ENCODE measurements around the gene NPC2.
"Not testable (repeated sequence)": the region's sequence is repeated elsewhere in the genome, so short reads cannot be mapped to it uniquely, and the experiment has no call there.

Gene NPC2

GRCh38 chr14:74456684-74457564, 36.2 kb downstream of the NPC2 start:
- Mint-ChIP-seq H3K36me3 (ENCODE audit: low read depth) (no peaks in the 10 kb centered on the region), H3K27ac (no peak overlapping the region), H3K4me3 (no peak overlapping the region), H3K9me3 (no peaks in the 10 kb centered on the region), H3K4me1 (ENCODE audit: low read depth) (peaks cover 2% of the 10 kb centered on the region), H3K27me3 (ENCODE audit: low read depth) (peaks cover 21% of the 10 kb centered on the region)

GRCh38 chr14:74454397-74454796, 38.7 kb downstream of the NPC2 start:
- H3K4me1 Mint-ChIP-seq (ENCODE audit: low read depth); H3K9me3 Mint-ChIP-seq; H3K27ac Mint-ChIP-seq; H3K4me3 Mint-ChIP-seq; H3K36me3 Mint-ChIP-seq (ENCODE audit: low read depth): not testable (repeated sequence)
- peaks cover 41% of the 10 kb centered on the region for H3K27me3 Mint-ChIP-seq (ENCODE audit: low read depth)

DNA sequence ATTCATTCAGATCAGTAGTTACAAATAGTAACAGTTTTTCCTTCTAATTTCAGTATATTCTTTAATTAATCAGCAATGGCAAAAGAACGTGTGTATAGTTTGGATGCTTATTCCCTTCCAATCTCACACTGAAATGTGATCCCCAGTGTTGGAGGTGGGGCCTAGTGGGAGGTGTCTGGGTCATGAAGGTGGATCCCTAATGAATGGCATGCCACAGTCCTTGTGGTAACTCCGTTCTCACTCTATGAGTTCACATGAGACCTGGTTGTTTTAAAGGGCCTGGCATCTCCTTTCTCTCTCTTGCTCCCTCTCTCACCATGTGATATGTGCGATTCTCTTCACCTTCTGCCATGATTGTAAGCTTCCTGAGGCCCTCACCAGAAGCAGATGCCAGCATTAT, 48.2 kb downstream of the NPC2 start:
- Mint-ChIP-seq H3K4me1 (ENCODE audit: low read depth) (no peaks in the 10 kb centered on the region), H3K36me3 (ENCODE audit: low read depth) (no peaks in the 10 kb centered on the region), H3K27me3 (ENCODE audit: low read depth) (peaks cover 40% of the 10 kb centered on the region), H3K27ac (no peak overlapping the region), H3K4me3 (no peak overlapping the region), H3K9me3 (no peaks in the 10 kb centered on the region)

- H3K4me1 Mint-ChIP-seq (ENCODE audit: low read depth), result no peaks in the 10 kb centered on the region
- no peaks in the 10 kb centered on the region for H3K36me3 Mint-ChIP-seq (ENCODE audit: low read depth)
- no peak overlapping the region for H3K4me3 Mint-ChIP-seq
- H3K9me3 Mint-ChIP-seq, result no peaks in the 10 kb centered on the region
- H3K27ac Mint-ChIP-seq, result no peak overlapping the region
- peaks cover 26% of the 10 kb centered on the region for H3K27me3 Mint-ChIP-seq (ENCODE audit: low read depth)
These were observed 50.3 kb downstream of the NPC2 start for GRCh38 chr14:74442757-74443156.

DNA sequence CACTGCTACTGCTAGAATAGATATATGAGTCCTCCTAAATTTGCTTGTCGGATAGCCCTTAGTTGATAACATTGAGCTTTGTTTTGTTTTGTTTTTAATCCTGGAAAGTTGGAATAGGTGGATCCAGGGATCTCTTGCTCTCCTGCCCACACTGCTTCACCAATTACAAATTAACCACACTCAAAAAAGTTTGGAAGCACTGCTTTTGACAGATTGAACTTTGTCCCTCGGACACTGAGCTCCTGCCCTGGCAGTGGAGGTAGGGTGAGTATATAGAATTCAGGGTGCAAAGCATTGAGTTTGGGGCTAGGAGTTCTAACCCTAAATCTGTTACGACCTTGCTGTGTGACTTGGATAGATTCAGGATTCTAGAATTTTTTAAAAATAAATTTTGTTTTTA, 52.0 kb downstream of the NPC2 start:
- Mint-ChIP-seq H3K27me3 (ENCODE audit: low read depth) (peaks cover 24% of the 10 kb centered on the region), H3K4me3 (no peak overlapping the region), H3K36me3 (ENCODE audit: low read depth) (no peaks in the 10 kb centered on the region), H3K4me1 (ENCODE audit: low read depth) (no peaks in the 10 kb centered on the region), H3K9me3 (no peaks in the 10 kb centered on the region), H3K27ac (no peak overlapping the region)

DNA sequence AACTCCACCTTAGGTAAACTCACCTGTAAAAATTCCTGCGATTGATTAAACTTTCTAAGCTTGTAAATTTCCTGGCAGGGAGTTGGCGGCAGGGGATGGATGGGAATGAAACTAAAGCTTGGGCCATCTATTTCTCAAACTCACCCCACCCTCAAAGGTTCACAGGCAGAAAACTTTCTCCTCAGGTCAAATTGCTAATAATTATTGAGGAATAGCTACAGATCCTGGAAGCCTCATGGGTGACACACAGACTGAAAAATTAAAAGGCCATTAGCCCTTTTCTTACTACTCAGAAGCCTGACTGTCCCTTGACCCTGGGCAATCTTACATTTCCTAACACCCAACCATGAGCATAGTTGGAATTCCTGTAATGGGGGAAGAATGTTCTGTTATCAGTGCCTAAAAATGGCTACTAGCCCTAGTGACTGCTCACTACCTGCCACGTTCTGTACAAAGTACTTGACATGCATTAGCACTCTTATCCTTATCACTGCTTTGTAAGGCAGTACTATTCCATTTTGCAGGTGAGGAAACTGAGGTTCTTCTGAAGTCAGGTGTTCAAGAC, 54.7 kb downstream of the NPC2 start:
- Mint-ChIP-seq H3K4me3 (no peak overlapping the region), H3K36me3 (ENCODE audit: low read depth) (no peaks in the 10 kb centered on the region)

GRCh38 chr14:74437496-74438053, 55.5 kb downstream of the NPC2 start:
- H3K4me3 Mint-ChIP-seq, result no peak overlapping the region
- peaks cover 23% of the 10 kb centered on the region for H3K27me3 Mint-ChIP-seq (ENCODE audit: low read depth)
- no peaks in the 10 kb centered on the region for H3K36me3 Mint-ChIP-seq (ENCODE audit: low read depth)
- H3K4me1 Mint-ChIP-seq (ENCODE audit: low read depth), result no peaks in the 10 kb centered on the region
- no peak overlapping the region for H3K27ac Mint-ChIP-seq
- H3K9me3 Mint-ChIP-seq, result no peaks in the 10 kb centered on the region

More for the DNA sequence above, 54.7 kb downstream of the NPC2 start:
- Mint-ChIP-seq H3K9me3 (no peaks in the 10 kb centered on the region), H3K27me3 (ENCODE audit: low read depth) (peaks cover 31% of the 10 kb centered on the region), H3K4me1 (ENCODE audit: low read depth) (no peaks in the 10 kb centered on the region), H3K27ac (no peak overlapping the region)

DNA sequence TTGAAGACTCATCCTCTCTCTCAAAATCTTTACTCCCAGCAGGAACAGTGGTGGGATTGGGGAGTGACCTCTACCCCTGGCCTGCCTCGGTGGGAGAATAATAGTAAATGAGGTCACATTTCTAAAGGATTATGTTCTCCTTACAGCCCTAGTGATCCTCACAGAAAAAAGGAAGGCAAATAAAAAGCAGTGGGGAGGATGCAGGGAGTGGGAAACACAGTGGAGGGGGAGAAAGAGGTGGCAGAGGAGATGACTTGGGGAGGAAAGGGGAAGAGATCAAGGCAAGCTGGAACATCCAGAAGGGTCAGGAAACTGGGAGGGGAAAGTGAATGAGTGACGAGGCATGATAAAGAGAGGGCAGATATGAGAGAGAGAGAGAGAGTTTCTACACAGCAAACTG, 58.8 kb downstream of the NPC2 start:
- Mint-ChIP-seq H3K9me3 (no peaks in the 10 kb centered on the region), H3K27ac (no peak overlapping the region), H3K4me1 (ENCODE audit: low read depth) (no peaks in the 10 kb centered on the region), H3K4me3 (no peak overlapping the region), H3K36me3 (ENCODE audit: low read depth) (no peaks in the 10 kb centered on the region), H3K27me3 (ENCODE audit: low read depth) (peaks cover 25% of the 10 kb centered on the region)

DNA sequence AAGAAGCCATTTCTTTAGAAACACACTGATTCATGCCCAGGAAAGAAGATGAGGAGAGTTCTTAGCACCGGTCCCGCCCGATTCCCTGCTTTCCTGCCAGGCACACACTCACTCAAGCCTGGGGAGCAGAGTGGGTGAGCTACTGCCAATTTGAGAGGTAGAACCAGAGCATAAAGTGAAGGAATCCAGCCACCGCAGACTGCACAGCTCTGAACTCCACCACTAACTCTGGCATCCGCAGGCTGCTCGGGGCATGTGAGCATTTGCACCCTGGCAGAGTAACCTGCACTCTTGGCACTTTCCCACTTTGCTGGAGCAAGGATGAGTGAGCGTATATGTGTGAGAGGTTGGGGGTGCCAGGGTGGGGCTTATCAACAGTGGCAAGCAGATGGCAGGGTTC, 63.1 kb downstream of the NPC2 start:
- Mint-ChIP-seq H3K9me3 (no peaks in the 10 kb centered on the region), H3K27me3 (ENCODE audit: low read depth) (peaks cover 42% of the 10 kb centered on the region), H3K4me1 (ENCODE audit: low read depth) (peaks cover 2% of the 10 kb centered on the region)

More for the DNA sequence above, 63.1 kb downstream of the NPC2 start:
- Mint-ChIP-seq H3K36me3 (ENCODE audit: low read depth) (no peaks in the 10 kb centered on the region), H3K27ac (no peak overlapping the region), H3K4me3 (no peak overlapping the region)

All from T-helper 1 cell treated with Interleukin-12 subunit alpha and Interleukin-12 subunit beta and Interleukin-4 antibody, amounts not matched to agents 30 μg/mL and 1 μg/mL, for 36 hours (primary cell).